A673 (cell line): ENCODE data around the gene PARVB. TPM values are rescaled to one million over a fixed set of nuclear protein-coding genes. Genes with fewer than 3 reads are reported as not detected.

Source experiments
- BruUV-seq: library from RNA; stranded (reverse); fragments of 400-500 nt; replicated peaks from 2 replicates; lab custom pipeline; 2021; lab: Mats Ljungman, UMichigan
- CTCF ChIA-PET: fragments of 300-600 bp; sonication (Branson Sonifier 250); formaldehyde crosslinking; loops from one replicate; lab custom pipeline; 2022; ENCODE audit warnings: antibody characterized with exemption; lab: Charles Lee
- POLR2A ChIA-PET: fragments of 300-600 bp; sonication (Branson Sonifier 250); formaldehyde crosslinking; loops from one replicate; lab custom pipeline; 2022; ENCODE audit warnings: antibody characterized with exemption; ENCODE audit not compliant: low non-redundant PET; lab: Charles Lee
- DNase-seq: peaks from one replicate; pipeline ENCODE4 v3.0.0-alpha.2; 2015; ENCODE audit warnings: low spot score
- H3K27ac ChIP-seq: fragments of 200-600 bp; sonication (generic); 2 replicates; pipeline ENCODE4 v1.5.1; 2016; ENCODE audit warnings: mixed run types, low read depth, mild to moderate bottlenecking, mixed read lengths, antibody characterized with exemption, low read length; ENCODE audit not compliant: poor library complexity, severe bottlenecking
- H3K27me3 ChIP-seq: fragments of 200-600 bp; sonication (generic); replicated peaks from 2 replicates; pipeline ENCODE4 v1.6.1; 2017; ENCODE audit warnings: mixed run types, low read depth, mild to moderate bottlenecking, mixed read lengths, antibody characterized with exemption, low read length; ENCODE audit not compliant: insufficient read depth, poor library complexity
- H3K36me3 ChIP-seq: fragments of 200-600 bp; sonication (generic); 2 replicates; pipeline ENCODE4 v1.6.1; 2016; ENCODE audit warnings: mixed run types, mild to moderate bottlenecking, mixed read lengths, antibody characterized with exemption, low read length; ENCODE audit not compliant: insufficient read depth, poor library complexity, severe bottlenecking
- H3K4me1 ChIP-seq: fragments of 200-600 bp; sonication (generic); 2 replicates; pipeline ENCODE4 v1.6.1; 2017; ENCODE audit warnings: mixed run types, mild to moderate bottlenecking, mixed read lengths, antibody characterized with exemption, low read length; ENCODE audit not compliant: insufficient read depth, poor library complexity, severe bottlenecking
- H3K4me3 ChIP-seq: fragments of 200-600 bp; sonication (generic); 2 replicates; pipeline ENCODE4 v1.5.1; 2016; ENCODE audit warnings: low read depth, mixed run types, mild to moderate bottlenecking, mixed read lengths, low read length; ENCODE audit not compliant: poor library complexity, severe bottlenecking
- H3K9me3 ChIP-seq: fragments of 200-600 bp; sonication (generic); 2 replicates; pipeline ENCODE4 v1.6.1; 2016; ENCODE audit warnings: mixed run types, low read depth, mild to moderate bottlenecking, mixed read lengths, antibody characterized with exemption, low read length; ENCODE audit not compliant: poor library complexity, severe bottlenecking
- CTCF ChIP-seq: fragments of 300-800, 200-600 bp; sonication (generic); conservative IDR thresholded peaks from 2 replicates; pipeline ENCODE4 v1.5.1; 2017; ENCODE audit warnings: low read depth, mild to moderate bottlenecking, antibody characterized with exemption, low read length, moderate library complexity, mixed read lengths
- EZH2 ChIP-seq: fragments of 200-600 bp; sonication (generic); IDR thresholded peaks from 2 replicates; pipeline ENCODE4 v1.6.1; 2017; ENCODE audit warnings: borderline replicate concordance, low read depth, mild to moderate bottlenecking, mixed read lengths, antibody characterized with exemption, low read length; ENCODE audit not compliant: poor library complexity, severe bottlenecking
- intact Hi-C: fragments of 100-400 bp; cut with micrococcal nuclease; formaldehyde crosslinking; loops from one replicate; pipeline ENCODE4 v1.10.0; 2022; ENCODE audit not compliant: unreplicated experiment
- total RNA-seq: library from RNA; stranded (reverse); gene quantifications from 2 replicates; pipeline ENCODE4 v1.2.3, GENCODE V29; 2021

PARVB gene
- total RNA-seq, 1 experiment from 2014 or later, result 18.3 TPM

GRCh38 chr22:44139773-44140172 is 115.7 kb downstream of the PARVB start:
- ChIA-PET POLR2A (no interaction called here), CTCF (no interaction called here)
- Histone ChIP-seq H3K27ac (no peak overlapping the region), H3K9me3 (peaks cover 17% of the 10 kb centered on the region), H3K4me1 (no peaks in the 10 kb centered on the region), H3K27me3 (no peaks in the 10 kb centered on the region), H3K4me3 (no peak overlapping the region), H3K36me3 (no peaks in the 10 kb centered on the region)
- no peak for DNase-seq
- intact Hi-C loops, result no loop called here
- BruUV-seq, result no TSS peak
- TF ChIP-seq CTCF (no peak), EZH2 (no peak)

- no peak for DNase-seq
- intact Hi-C loops, result no loop called here
- no TSS peak for BruUV-seq
- Histone ChIP-seq H3K27me3 (no peaks in the 10 kb centered on the region), H3K4me3 (no peak overlapping the region), H3K27ac (no peak overlapping the region), H3K4me1 (peaks cover 22% of the 10 kb centered on the region), H3K36me3 (no peaks in the 10 kb centered on the region), H3K9me3 (peaks cover 7% of the 10 kb centered on the region)
- TF ChIP-seq CTCF, result no peak
- TF ChIP-seq EZH2, result no peak
- ChIA-PET CTCF (no interaction called here), POLR2A (no interaction called here)
Measured at GRCh38 chr22:44142421-44143104, 118.5 kb downstream of the PARVB start.

GRCh38 chr22:44143105-44143474 is 119.0 kb downstream of the PARVB start:
- no peak for TF ChIP-seq EZH2
- no peak for TF ChIP-seq CTCF
- intact Hi-C loops, result no loop called here
- H3K36me3 ChIP-seq, result no peaks in the 10 kb centered on the region
- CTCF ChIA-PET, result no interaction called here
- POLR2A ChIA-PET, result no interaction called here
- no TSS peak for BruUV-seq
- H3K4me1 ChIP-seq, result peaks cover 26% of the 10 kb centered on the region
- no peak overlapping the region for H3K27ac ChIP-seq
- H3K9me3 ChIP-seq, result peaks cover 2% of the 10 kb centered on the region
- no peak for DNase-seq
- H3K27me3 ChIP-seq, result no peaks in the 10 kb centered on the region
- H3K4me3 ChIP-seq, result no peak overlapping the region
